ENCODE data around the gene MRPL44. TPM values are rescaled to one million over a fixed set of nuclear protein-coding genes. Genes with fewer than 3 reads are reported as not detected.

MRPL44 gene
- total RNA-seq, 1 donor from 2014 or later, result 22.7 TPM

- H3K27ac Mint-ChIP-seq (ENCODE audit: unreplicated experiment), result no peak overlapping the region
- DNase-seq (ENCODE audit: extremely low spot score, unreplicated experiment), result no peak
Observed at GRCh38 chr2:223989856-223990232, 32.6 kb downstream of the MRPL44 start.

GRCh38 chr2:223991611-223992010 is 34.3 kb downstream of the MRPL44 start:
- H3K36me3 Mint-ChIP-seq (ENCODE audit: unreplicated experiment), result peaks cover 6% of the 10 kb centered on the region
- H3K4me1 Mint-ChIP-seq (ENCODE audit: unreplicated experiment), result peaks cover 6% of the 10 kb centered on the region
- H3K27me3 Mint-ChIP-seq (ENCODE audit: unreplicated experiment), result no peaks in the 10 kb centered on the region
- TF ChIP-seq, protein P1, sequence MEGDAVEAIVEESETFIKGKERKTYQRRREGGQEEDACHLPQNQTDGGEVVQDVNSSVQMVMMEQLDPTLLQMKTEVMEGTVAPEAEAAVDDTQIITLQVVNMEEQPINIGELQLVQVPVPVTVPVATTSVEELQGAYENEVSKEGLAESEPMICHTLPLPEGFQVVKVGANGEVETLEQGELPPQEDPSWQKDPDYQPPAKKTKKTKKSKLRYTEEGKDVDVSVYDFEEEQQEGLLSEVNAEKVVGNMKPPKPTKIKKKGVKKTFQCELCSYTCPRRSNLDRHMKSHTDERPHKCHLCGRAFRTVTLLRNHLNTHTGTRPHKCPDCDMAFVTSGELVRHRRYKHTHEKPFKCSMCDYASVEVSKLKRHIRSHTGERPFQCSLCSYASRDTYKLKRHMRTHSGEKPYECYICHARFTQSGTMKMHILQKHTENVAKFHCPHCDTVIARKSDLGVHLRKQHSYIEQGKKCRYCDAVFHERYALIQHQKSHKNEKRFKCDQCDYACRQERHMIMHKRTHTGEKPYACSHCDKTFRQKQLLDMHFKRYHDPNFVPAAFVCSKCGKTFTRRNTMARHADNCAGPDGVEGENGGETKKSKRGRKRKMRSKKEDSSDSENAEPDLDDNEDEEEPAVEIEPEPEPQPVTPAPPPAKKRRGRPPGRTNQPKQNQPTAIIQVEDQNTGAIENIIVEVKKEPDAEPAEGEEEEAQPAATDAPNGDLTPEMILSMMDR (IDR thresholded peaks at IDR 0.05), result no peak
- H3K27ac Mint-ChIP-seq (ENCODE audit: unreplicated experiment), result no peak overlapping the region
- no peak for DNase-seq (ENCODE audit: extremely low spot score, unreplicated experiment)
- H3K4me3 Mint-ChIP-seq (ENCODE audit: unreplicated experiment), result no peak overlapping the region
- no peaks in the 10 kb centered on the region for H3K9me3 Mint-ChIP-seq (ENCODE audit: unreplicated experiment)

More at GRCh38 chr2:223989856-223990232, 32.6 kb downstream of the MRPL44 start:
- Mint-ChIP-seq H3K27me3 (ENCODE audit: unreplicated experiment) (no peaks in the 10 kb centered on the region), H3K9me3 (ENCODE audit: unreplicated experiment) (no peaks in the 10 kb centered on the region), H3K36me3 (ENCODE audit: unreplicated experiment) (peaks cover 4% of the 10 kb centered on the region), H3K4me3 (ENCODE audit: unreplicated experiment) (no peak overlapping the region), H3K4me1 (ENCODE audit: unreplicated experiment) (peaks cover 3% of the 10 kb centered on the region)
- TF ChIP-seq, protein P1 (IDR thresholded peaks at IDR 0.05), result no peak

DNA sequence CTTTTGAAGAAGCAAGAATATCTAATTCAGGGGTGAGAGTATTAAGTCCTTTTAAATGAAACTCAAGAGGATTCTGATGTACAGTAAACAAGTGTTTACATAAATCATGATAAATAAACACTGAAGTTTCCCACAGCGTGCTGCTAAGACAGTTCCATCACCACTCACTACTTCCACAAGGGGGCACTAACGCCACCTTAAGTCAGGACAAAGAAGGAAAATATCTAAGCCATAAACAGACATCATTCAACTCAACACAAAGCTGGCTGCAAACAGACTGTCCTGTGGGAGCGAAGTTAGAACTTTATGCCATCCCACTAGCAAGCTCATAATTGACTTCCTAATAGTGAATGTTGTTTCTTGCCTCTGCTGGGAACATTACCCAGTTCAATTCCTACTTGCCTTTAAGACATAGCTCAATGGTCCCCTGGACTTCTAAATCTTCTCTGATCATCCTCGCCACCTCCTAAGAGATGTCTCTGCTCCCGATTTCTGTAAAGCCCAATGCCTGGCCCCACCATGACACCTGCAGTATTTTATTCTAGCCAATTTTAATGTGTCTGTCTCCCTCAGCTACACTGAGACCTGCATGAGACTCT is 36.5 kb downstream of the MRPL44 start:
- no peak overlapping the region for H3K4me3 Mint-ChIP-seq (ENCODE audit: unreplicated experiment)
- H3K27ac Mint-ChIP-seq (ENCODE audit: unreplicated experiment), result no peak overlapping the region
- H3K4me1 Mint-ChIP-seq (ENCODE audit: unreplicated experiment), result peaks cover 6% of the 10 kb centered on the region
- no peaks in the 10 kb centered on the region for H3K9me3 Mint-ChIP-seq (ENCODE audit: unreplicated experiment)
- peaks cover 11% of the 10 kb centered on the region for H3K36me3 Mint-ChIP-seq (ENCODE audit: unreplicated experiment)
- TF ChIP-seq, protein P1 (IDR thresholded peaks at IDR 0.05), result peak; percentile 87
- no peaks in the 10 kb centered on the region for H3K27me3 Mint-ChIP-seq (ENCODE audit: unreplicated experiment)
- DNase-seq (ENCODE audit: extremely low spot score, unreplicated experiment), result no peak

GRCh38 chr2:223994562-223995162 is 37.4 kb downstream of the MRPL44 start:
- Mint-ChIP-seq H3K27ac (ENCODE audit: unreplicated experiment) (peak overlapping the region; percentile 27), H3K4me1 (ENCODE audit: unreplicated experiment) (peaks cover 6% of the 10 kb centered on the region), H3K27me3 (ENCODE audit: unreplicated experiment) (no peaks in the 10 kb centered on the region), H3K9me3 (ENCODE audit: unreplicated experiment) (no peaks in the 10 kb centered on the region), H3K4me3 (ENCODE audit: unreplicated experiment) (no peak overlapping the region), H3K36me3 (ENCODE audit: unreplicated experiment) (peaks cover 12% of the 10 kb centered on the region)
- TF ChIP-seq, protein P1 (IDR thresholded peaks at IDR 0.05), result no peak
- no peak for DNase-seq (ENCODE audit: extremely low spot score, unreplicated experiment)

GRCh38 chr2:223995569-223995968 is 38.3 kb downstream of the MRPL44 start:
- no peaks in the 10 kb centered on the region for H3K27me3 Mint-ChIP-seq (ENCODE audit: unreplicated experiment)
- H3K27ac Mint-ChIP-seq (ENCODE audit: unreplicated experiment), result peak overlapping the region; percentile 65
- no peak for DNase-seq (ENCODE audit: extremely low spot score, unreplicated experiment)
- no peak overlapping the region for H3K4me3 Mint-ChIP-seq (ENCODE audit: unreplicated experiment)
- peaks cover 6% of the 10 kb centered on the region for H3K4me1 Mint-ChIP-seq (ENCODE audit: unreplicated experiment)
- peaks cover 18% of the 10 kb centered on the region for H3K36me3 Mint-ChIP-seq (ENCODE audit: unreplicated experiment)
- no peaks in the 10 kb centered on the region for H3K9me3 Mint-ChIP-seq (ENCODE audit: unreplicated experiment)
- TF ChIP-seq, protein P1 (IDR thresholded peaks at IDR 0.05), result no peak
